H54 (cell line): ENCODE data around the gene CTTN.

Source experiments
- DNase-seq: peaks from one replicate; pipeline ENCODE4 v3.0.0; 2011; ENCODE audit warnings: low spot score, mixed read lengths; ENCODE audit not compliant: insufficient read length
- FAIRE-seq: peaks from 3 replicates; lab custom pipeline; 2011; peaks lifted over from hg19 to GRCh38; lab: Jason Lieb, UNC
- POLR2A ChIP-seq: IDR thresholded peaks from 2 replicates; pipeline ENCODE4 v1.6.1; 2011; ENCODE audit warnings: low read depth, mild to moderate bottlenecking, low read length

Gene CTTN

GRCh38 chr11:70483917-70484316 is 85.6 kb downstream of the CTTN start:
- no peak for FAIRE-seq
- DNase-seq: no peak
- no peak for TF ChIP-seq POLR2A

GRCh38 chr11:70485326-70486025 is 87.1 kb downstream of the CTTN start:
- FAIRE-seq: no peak
- DNase-seq: no peak

GRCh38 chr11:70486026-70486415 is 87.7 kb downstream of the CTTN start:
- no peak for FAIRE-seq
- DNase-seq: no peak
- no peak for TF ChIP-seq POLR2A

More at GRCh38 chr11:70485326-70486025, 87.1 kb downstream of the CTTN start:
- TF ChIP-seq POLR2A: no peak
